Measurements from ENCODE around the gene PLA2G4B. TPM values are rescaled to one million over a fixed set of nuclear protein-coding genes. Genes with fewer than 3 reads are reported as not detected.

PLA2G4B gene
- total RNA-seq, 1 donor from 2014 or later = 8.5 TPM

DNA sequence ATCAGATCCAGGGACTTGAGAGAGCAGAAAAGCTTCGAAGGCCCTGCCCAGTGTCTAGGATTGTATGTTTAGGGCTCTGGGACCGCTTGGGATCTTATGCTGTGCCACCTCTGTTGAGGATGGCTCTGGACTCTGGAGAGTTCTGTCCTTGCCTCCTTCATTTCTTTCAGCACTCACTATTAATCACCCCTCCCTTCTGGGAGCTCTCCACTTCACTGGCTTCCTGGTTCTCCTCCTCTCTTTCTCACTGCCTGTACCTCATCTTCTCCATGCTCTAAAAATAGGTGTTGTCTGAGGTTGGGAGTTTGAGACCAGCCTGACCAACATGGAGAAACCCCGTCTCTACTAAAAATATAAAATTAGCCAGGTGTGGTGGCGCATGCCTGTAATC lies 47.1 kb upstream of the PLA2G4B start:
- Mint-ChIP-seq H3K36me3 (ENCODE audit: low read depth) (no peaks in the 10 kb centered on the region), H3K27ac (ENCODE audit: unreplicated experiment) (peak overlapping the region; percentile 89), H3K4me3 (no peak overlapping the region), H3K27me3 (ENCODE audit: low read depth) (no peaks in the 10 kb centered on the region), H3K9me3 (no peaks in the 10 kb centered on the region), H3K4me1 (peaks cover 49% of the 10 kb centered on the region)
- TF ChIP-seq, protein P1, sequence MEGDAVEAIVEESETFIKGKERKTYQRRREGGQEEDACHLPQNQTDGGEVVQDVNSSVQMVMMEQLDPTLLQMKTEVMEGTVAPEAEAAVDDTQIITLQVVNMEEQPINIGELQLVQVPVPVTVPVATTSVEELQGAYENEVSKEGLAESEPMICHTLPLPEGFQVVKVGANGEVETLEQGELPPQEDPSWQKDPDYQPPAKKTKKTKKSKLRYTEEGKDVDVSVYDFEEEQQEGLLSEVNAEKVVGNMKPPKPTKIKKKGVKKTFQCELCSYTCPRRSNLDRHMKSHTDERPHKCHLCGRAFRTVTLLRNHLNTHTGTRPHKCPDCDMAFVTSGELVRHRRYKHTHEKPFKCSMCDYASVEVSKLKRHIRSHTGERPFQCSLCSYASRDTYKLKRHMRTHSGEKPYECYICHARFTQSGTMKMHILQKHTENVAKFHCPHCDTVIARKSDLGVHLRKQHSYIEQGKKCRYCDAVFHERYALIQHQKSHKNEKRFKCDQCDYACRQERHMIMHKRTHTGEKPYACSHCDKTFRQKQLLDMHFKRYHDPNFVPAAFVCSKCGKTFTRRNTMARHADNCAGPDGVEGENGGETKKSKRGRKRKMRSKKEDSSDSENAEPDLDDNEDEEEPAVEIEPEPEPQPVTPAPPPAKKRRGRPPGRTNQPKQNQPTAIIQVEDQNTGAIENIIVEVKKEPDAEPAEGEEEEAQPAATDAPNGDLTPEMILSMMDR (conservative IDR thresholded peaks at IDR 0.05) = no peak
- DNase-seq (ENCODE audit: low read depth, low spot score) = no peak

DNA sequence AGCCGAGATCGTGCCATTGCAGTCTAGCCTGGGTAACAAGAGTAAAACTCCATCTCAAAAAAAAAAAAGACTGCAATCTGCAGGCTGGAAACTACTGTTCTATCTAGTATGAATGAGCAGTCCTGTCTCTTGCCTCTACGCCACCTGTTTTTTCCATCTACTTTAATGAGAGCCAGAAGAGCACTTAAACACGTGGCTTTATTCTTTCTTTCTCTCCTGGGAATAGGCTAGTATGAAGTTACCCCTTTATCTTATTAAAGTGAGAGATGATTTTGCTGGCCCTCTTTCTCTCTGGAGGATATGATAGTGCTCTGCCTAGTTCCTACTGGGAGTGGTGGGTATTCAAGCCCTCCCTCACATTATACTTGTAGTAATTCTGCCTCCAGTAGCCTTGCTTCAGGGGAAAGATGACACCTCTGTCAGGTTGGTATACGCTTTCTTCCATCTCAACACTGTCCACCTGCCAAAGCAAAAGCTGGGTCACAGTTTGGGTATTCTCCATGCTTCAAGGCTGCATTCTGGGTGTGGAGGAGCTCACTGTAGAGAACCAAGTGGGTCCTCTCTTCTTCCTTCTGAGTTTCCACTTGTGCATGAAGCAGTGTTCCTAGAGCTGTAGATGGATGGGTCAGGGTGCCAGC lies 46.5 kb upstream of the PLA2G4B start:
- no peaks in the 10 kb centered on the region for H3K27me3 Mint-ChIP-seq (ENCODE audit: low read depth)
- H3K27ac Mint-ChIP-seq (ENCODE audit: unreplicated experiment) = no peak overlapping the region
- peaks cover 52% of the 10 kb centered on the region for H3K4me1 Mint-ChIP-seq
- H3K9me3 Mint-ChIP-seq = no peaks in the 10 kb centered on the region
- H3K4me3 Mint-ChIP-seq = no peak overlapping the region
- no peak for DNase-seq (ENCODE audit: low read depth, low spot score)
- TF ChIP-seq, protein P1 (conservative IDR thresholded peaks at IDR 0.05) = no peak
- no peaks in the 10 kb centered on the region for H3K36me3 Mint-ChIP-seq (ENCODE audit: low read depth)

DNA sequence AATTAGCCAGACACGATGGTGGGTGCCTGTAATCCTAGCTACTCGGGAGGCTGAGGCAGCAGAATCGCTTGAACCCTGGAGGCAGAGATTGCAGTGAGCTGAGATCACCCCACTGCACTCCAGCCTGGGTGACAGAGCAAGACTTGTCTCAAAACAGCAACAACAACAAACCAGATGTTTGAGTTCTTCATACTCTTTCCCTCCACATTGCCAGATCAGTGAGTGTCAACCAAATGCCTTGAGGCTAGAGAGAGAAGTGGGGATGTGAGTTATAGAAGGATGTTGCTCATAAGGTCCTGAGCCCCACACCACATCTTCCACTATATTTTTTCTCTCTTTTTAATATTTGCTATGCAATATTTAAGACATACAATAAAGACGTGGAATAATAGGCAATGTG lies 44.6 kb upstream of the PLA2G4B start:
- H3K4me1 Mint-ChIP-seq = peaks cover 45% of the 10 kb centered on the region
- H3K9me3 Mint-ChIP-seq = no peaks in the 10 kb centered on the region
- TF ChIP-seq, protein P1 (conservative IDR thresholded peaks at IDR 0.05) = no peak
- no peaks in the 10 kb centered on the region for H3K36me3 Mint-ChIP-seq (ENCODE audit: low read depth)
- H3K27ac Mint-ChIP-seq (ENCODE audit: unreplicated experiment) = no peak overlapping the region
- no peak for DNase-seq (ENCODE audit: low read depth, low spot score)
- no peaks in the 10 kb centered on the region for H3K27me3 Mint-ChIP-seq (ENCODE audit: low read depth)
- H3K4me3 Mint-ChIP-seq = no peak overlapping the region

DNA sequence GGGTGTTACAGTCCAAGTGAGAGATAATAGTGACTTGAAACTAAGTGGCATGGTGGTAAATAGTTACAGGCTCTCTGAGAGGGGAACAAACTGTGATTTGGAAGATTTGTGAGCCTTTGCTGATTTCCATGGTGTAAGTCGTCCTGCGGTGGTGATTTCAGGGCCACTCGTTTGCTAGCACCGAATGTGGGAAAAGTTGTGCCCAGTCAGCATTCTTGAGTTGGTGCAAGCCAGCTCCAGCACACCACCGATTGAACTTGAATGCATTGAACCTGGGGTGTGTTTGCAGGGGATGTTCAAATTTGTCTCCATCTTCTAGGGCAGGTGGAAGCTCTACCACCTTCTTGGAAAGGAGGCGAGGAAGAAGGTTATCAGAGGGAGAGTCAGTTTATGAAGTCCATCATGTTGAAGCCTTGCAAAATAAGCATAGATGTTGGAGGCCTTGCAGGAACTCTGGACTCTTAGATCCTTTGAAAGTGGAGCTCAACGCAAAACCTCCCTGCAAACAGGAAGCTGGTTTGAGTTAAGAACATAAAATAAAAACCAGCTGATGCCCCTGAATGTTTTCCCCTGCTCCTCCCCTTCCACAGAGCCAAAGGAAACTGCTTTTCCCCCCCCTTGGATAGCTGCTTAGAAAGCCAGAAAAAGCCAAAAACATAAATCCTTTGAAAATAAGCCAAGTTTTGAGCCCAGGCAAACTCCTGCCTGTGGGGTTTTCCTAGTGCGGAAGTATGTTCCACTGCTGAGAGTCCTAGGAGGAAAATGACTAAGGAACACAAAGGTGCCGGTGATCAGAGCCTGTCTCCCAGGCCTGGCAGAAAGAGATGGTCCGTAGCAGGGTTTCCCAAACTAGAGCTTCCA lies 42.4 kb upstream of the PLA2G4B start:
- Mint-ChIP-seq H3K4me1 (peaks cover 26% of the 10 kb centered on the region), H3K27ac (ENCODE audit: unreplicated experiment) (peak overlapping the region; percentile 31), H3K36me3 (ENCODE audit: low read depth) (peaks cover 4% of the 10 kb centered on the region)

DNA sequence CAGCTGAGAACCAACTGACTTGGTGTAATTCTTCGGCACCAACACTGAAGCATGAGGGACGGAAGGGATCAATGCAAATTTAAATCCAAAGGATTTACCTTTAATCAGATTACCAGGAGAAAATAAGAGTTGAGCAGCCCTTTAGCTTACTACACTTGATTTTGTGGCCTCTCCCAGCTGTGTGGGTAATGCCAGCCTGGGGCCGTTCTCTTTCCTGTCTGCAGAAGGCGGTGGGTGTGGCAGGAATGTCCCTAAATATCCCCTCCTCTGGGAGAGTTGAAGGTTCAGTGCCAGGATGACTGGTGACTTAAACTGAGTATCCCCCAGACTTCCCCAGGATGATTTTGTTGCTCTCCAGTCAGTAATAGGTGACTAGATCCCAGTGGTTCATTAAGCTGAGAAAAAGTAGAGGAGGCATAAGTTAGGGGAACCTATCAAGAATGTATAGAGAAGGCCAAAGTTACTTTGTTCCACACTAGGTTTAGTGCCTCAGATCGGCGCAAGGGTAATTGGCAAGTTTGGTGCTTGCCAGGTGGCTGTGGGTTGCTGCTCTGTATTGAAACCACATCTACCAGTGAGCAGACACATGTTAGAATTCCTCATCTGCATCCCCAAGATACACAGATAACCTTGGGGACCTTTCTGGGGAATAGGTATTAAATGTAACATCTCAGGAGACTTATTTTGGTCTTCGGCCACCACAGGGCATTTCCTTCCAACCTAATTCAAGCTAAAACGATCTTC lies 41.3 kb upstream of the PLA2G4B start:
- no peak for DNase-seq (ENCODE audit: low read depth, low spot score)
- peaks cover 6% of the 10 kb centered on the region for H3K36me3 Mint-ChIP-seq (ENCODE audit: low read depth)
- no peak overlapping the region for H3K4me3 Mint-ChIP-seq
- H3K9me3 Mint-ChIP-seq = no peaks in the 10 kb centered on the region
- H3K27me3 Mint-ChIP-seq (ENCODE audit: low read depth) = no peaks in the 10 kb centered on the region
- TF ChIP-seq, protein P1 (conservative IDR thresholded peaks at IDR 0.05) = no peak
- no peak overlapping the region for H3K27ac Mint-ChIP-seq (ENCODE audit: unreplicated experiment)
- H3K4me1 Mint-ChIP-seq = peaks cover 18% of the 10 kb centered on the region

More for the DNA sequence above, 42.4 kb upstream of the PLA2G4B start:
- Mint-ChIP-seq H3K4me3 (no peak overlapping the region), H3K27me3 (ENCODE audit: low read depth) (no peaks in the 10 kb centered on the region), H3K9me3 (no peaks in the 10 kb centered on the region)
- TF ChIP-seq, protein P1 (conservative IDR thresholded peaks at IDR 0.05) = no peak
- DNase-seq (ENCODE audit: low read depth, low spot score) = no peak

All from neural crest cell (in vitro differentiated cells).